Spleen (tissue), 11 donors: ENCODE measurements around the gene MYL6B. TPM values are rescaled to one million over a fixed set of nuclear protein-coding genes. Genes with fewer than 3 reads are reported as not detected.

ENCODE experiments used
- DNase-seq: peaks from one replicate; pipeline ENCODE4 v3.0.0-alpha.2; 2020
- H3K27ac ChIP-seq, 8 donors: fragments of 200-600 bp; sonication (generic) in 7 of 8; 1 replicate in 4 of 8; 2 replicates in 4 of 8; pipeline versions ENCODE4 v1.5.0 to v1.8.0; 2016 to 2021; ENCODE audit warnings: inconsistent platforms in 4 of 8, mild to moderate bottlenecking in 4 of 8, moderate library complexity in 1 of 8
- H3K27me3 ChIP-seq, 7 donors: fragments of 200-600 bp; sonication (generic) in 6 of 7; replicated peaks in 1 of 7; 1 replicate in 4 of 7; 2 replicates in 3 of 7; pipeline versions ENCODE4 v1.5.0 to v1.8.0; 2016 to 2021; ENCODE audit warnings: inconsistent platforms in 3 of 7, mild to moderate bottlenecking in 1 of 7
- H3K36me3 ChIP-seq, 6 donors: fragments of 200-600 bp; sonication (generic) in 5 of 6; 1 replicate in 4 of 6; 2 replicates in 2 of 6; pipeline versions ENCODE4 v1.5.0 to v1.8.0; 2016 to 2021; ENCODE audit warnings: inconsistent platforms in 2 of 6
- H3K4me1 ChIP-seq, 6 donors: fragments of 200-600 bp; sonication (generic) in 5 of 6; 1 replicate in 3 of 6; 2 replicates in 3 of 6; pipeline versions ENCODE4 v1.5.0 to v1.8.0; 2016 to 2021; ENCODE audit warnings: inconsistent platforms in 3 of 6
- H3K4me3 ChIP-seq, 8 donors: fragments of 200-600 bp; sonication (generic) in 7 of 8; 1 replicate in 4 of 8; 2 replicates in 4 of 8; pipeline versions ENCODE4 v1.5.0 to v1.8.0; 2016 to 2021; ENCODE audit warnings: inconsistent platforms in 4 of 8, mild to moderate bottlenecking in 4 of 8, moderate library complexity in 2 of 8
- H3K9me3 ChIP-seq, 8 donors: fragments of 200-600 bp; sonication (generic) in 7 of 8; 1 replicate in 4 of 8; 2 replicates in 4 of 8; pipeline versions ENCODE4 v1.5.0 to v1.8.0; 2016 to 2021; ENCODE audit warnings: inconsistent platforms in 4 of 8
- POLR2A ChIP-seq, 3 donors: fragments of 450-650 bp; IDR thresholded peaks; one replicate each; pipeline ENCODE4 v1.5.1; 2017; ENCODE audit warnings: antibody characterized with exemption in 3 of 3, mild to moderate bottlenecking in 1 of 3
- POLR2AphosphoS5 ChIP-seq, 3 donors: sonication (generic); formaldehyde crosslinking; IDR thresholded peaks; one replicate each; pipeline ENCODE4 v1.5.1; 2017; ENCODE audit warnings: antibody characterized with exemption in 3 of 3
- WGBS, 5 donors: extraction: QIAGEN DNeasy Blood & Tissue Kit in 3 of 5; methylation state at CpG; one replicate each; pipeline versions ENCODE4 v1.1.5 to v1.1.7; 2013 to 2018; 5-methylcytosine and 5-hydroxymethylcytosine counted together
- intact Hi-C: fragments of 100-400 bp; cut with DNase I; formaldehyde crosslinking; loops from one replicate; pipeline ENCODE4 v1.15.0; 2023; ENCODE audit warnings: low total_unique reads
- polyA plus RNA-seq, 3 donors: library from polyadenylated mRNA; stranded (reverse); fragments of 200-250 nt; gene quantifications; one replicate each; pipeline ENCODE4 v1.2.1, GENCODE V29; 2013
- total RNA-seq, 7 donors: library from RNA; depleted of rRNA in 3 of 7; stranded (reverse); fragments of >200 nt in 3 of 7; fragmentation: NEBNext Ultra II Directional in 4 of 7; extraction: Animal tissue kit (Norgen Biotek cat#: 25700) in 4 of 7; gene quantifications; one replicate each; pipeline versions ENCODE4 v1.1.0 to v1.2.1, GENCODE V29; 2016 to 2021
- TF ChIP-seq, protein P1 (sequence below), 11 experiments: fragments of 200-600 bp in 7 of 11; fragments of 450-650 bp in 4 of 11; sonication (generic) in 4 of 11; IDR thresholded peaks in 8 of 11; conservative IDR thresholded peaks in 3 of 11; 1 replicate in 7 of 11; 2 replicates in 4 of 11; pipeline versions ENCODE4 v1.4.0 to v1.8.0; 2016 to 2021; ENCODE audit warnings: antibody characterized with exemption in 11 of 11, inconsistent platforms in 4 of 11, mild to moderate bottlenecking in 1 of 11
- donor health status: healthy with polysubstance abuse.
- donor health status: DM: no; HTN: no; CAD: no; lungs with moderate emphysema.
- donor health status: DM: no; HTN: no; CAD: no.
- donor health status: Bipolar disorder and iron deficiency.
- donor health status: healthy.
- donor health status: DM: no; HTN: no; CAD: no.
- donor health status: DM: yes; HTN: yes; CAD: no.

MYL6B gene
- total and polyA plus RNA-seq, 10 donors, result 17.1 to 101 (median 40.4) TPM

DNA sequence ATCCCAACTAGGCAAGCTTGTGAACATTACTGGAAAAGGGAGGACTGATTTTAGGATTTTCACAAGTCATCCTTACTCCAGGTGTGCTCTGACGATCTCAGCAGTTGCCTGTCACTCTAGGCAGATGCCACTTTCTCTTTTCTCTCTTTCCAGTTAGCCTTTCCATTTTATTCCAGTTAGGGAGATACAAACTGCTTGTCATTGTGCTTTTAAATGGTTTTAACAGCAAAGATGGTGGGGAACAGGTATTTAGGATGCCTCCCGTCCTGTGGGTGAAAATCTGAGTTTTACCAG, 46.8 kb upstream of the MYL6B start:
- Histone ChIP-seq H3K4me1 (peaks cover 19 to 49% (median 38%) of the 10 kb centered on the region in 6 donors), H3K9me3 (no peaks in the 10 kb centered on the region), H3K4me3 (peak overlapping the region; percentile 80 to 93 (median 88)), H3K27ac (peak overlapping the region in 5 of 8 donors; percentile 87 to 94 (median 89)), H3K36me3 (peaks cover 3 to 45% (median 41%) of the 10 kb centered on the region in 6 donors), H3K27me3 (no peaks in the 10 kb centered on the region)
- DNase-seq, result no peak
- WGBS, 5 donors, result 21 to 33% (median 28%) methylated on average over 2 of the region's 2 CpGs
- TF ChIP-seq POLR2A (IDR thresholded peaks at IDR 0.05) (no peak), POLR2AphosphoS5 (IDR thresholded peaks at IDR 0.05) (no peak)
- TF ChIP-seq, protein P1, sequence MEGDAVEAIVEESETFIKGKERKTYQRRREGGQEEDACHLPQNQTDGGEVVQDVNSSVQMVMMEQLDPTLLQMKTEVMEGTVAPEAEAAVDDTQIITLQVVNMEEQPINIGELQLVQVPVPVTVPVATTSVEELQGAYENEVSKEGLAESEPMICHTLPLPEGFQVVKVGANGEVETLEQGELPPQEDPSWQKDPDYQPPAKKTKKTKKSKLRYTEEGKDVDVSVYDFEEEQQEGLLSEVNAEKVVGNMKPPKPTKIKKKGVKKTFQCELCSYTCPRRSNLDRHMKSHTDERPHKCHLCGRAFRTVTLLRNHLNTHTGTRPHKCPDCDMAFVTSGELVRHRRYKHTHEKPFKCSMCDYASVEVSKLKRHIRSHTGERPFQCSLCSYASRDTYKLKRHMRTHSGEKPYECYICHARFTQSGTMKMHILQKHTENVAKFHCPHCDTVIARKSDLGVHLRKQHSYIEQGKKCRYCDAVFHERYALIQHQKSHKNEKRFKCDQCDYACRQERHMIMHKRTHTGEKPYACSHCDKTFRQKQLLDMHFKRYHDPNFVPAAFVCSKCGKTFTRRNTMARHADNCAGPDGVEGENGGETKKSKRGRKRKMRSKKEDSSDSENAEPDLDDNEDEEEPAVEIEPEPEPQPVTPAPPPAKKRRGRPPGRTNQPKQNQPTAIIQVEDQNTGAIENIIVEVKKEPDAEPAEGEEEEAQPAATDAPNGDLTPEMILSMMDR (IDR thresholded peaks at IDR 0.05 in 8 of 11, conservative IDR thresholded peaks at IDR 0.05 in 3 of 11), result no peak
- intact Hi-C loops, result loop anchor here (2.0 kb wide), 1 partner anchor 59 kb away; no protein-coding TSS in a partner anchor

DNA sequence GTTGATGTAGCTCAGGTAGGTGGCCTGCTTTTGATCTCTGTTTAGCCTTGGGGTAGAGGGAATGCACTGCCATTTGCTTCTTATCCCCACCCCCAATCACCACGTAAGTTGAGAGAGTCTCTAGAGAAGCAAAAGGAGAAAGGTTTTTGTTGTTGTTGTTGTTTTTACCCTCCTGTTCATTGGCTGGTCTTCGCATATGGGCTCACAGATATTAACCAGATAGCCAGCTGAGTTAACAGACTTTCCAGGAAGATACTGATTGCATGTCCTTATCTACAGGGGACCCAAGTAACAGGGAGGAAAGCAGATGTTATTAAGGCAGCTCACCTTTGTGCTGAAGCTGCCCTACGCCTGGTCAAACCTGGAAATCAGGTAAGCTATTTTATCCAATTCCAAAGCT, 45.1 kb upstream of the MYL6B start:
- Histone ChIP-seq H3K9me3 (no peaks in the 10 kb centered on the region), H3K4me1 (peaks cover 19 to 43% (median 38%) of the 10 kb centered on the region in 6 donors), H3K36me3 (peaks cover 5 to 62% (median 58%) of the 10 kb centered on the region in 6 donors), H3K27me3 (no peaks in the 10 kb centered on the region), H3K27ac (no peak overlapping the region), H3K4me3 (no peak overlapping the region)
- intact Hi-C loops, result no loop called here
- TF ChIP-seq, protein P1 (IDR thresholded peaks at IDR 0.05 in 8 of 11, conservative IDR thresholded peaks at IDR 0.05 in 3 of 11), result no peak
- no peak for TF ChIP-seq POLR2A (IDR thresholded peaks at IDR 0.05)
- TF ChIP-seq POLR2AphosphoS5 (IDR thresholded peaks at IDR 0.05), result no peak
- 88 to 93% (median 91%) methylated on average over 3 of the region's 3 CpGs for WGBS, 5 donors
- no peak for DNase-seq

DNA sequence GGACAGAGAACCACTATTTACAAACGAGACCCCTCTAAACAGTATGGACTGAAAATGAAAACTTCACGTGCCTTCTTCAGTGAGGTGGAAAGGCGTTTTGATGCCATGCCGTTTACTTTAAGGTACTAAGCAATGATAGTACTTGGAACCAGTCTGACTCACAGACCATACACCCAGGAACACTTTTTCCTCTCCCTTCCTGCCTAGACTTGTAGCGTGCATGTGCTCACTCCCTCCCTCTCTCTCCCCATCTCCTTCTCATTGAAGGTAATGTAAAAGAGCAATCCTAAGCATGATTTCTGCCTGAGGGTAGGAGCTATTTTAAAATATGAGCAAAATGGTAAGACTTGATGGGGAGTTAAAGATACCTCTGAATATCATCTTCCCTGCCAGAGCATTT, 41.8 kb upstream of the MYL6B start:
- peaks cover 5 to 83% (median 73%) of the 10 kb centered on the region in 6 donors for H3K36me3 ChIP-seq
- no peak overlapping the region for H3K27ac ChIP-seq
- no peaks in the 10 kb centered on the region for H3K27me3 ChIP-seq
- peaks cover 9 to 24% (median 20%) of the 10 kb centered on the region in 6 donors for H3K4me1 ChIP-seq
- H3K9me3 ChIP-seq, result no peaks in the 10 kb centered on the region
- TF ChIP-seq POLR2AphosphoS5 (IDR thresholded peaks at IDR 0.05) (no peak), POLR2A (IDR thresholded peaks at IDR 0.05) (no peak)
- TF ChIP-seq, protein P1 (IDR thresholded peaks at IDR 0.05 in 8 of 11, conservative IDR thresholded peaks at IDR 0.05 in 3 of 11), result no peak
- H3K4me3 ChIP-seq, result no peak overlapping the region
- WGBS, 5 donors, result 83 to 93% (median 89%) methylated on average over 5 of the region's 5 CpGs
- no peak for DNase-seq
- intact Hi-C loops, result no loop called here

DNA sequence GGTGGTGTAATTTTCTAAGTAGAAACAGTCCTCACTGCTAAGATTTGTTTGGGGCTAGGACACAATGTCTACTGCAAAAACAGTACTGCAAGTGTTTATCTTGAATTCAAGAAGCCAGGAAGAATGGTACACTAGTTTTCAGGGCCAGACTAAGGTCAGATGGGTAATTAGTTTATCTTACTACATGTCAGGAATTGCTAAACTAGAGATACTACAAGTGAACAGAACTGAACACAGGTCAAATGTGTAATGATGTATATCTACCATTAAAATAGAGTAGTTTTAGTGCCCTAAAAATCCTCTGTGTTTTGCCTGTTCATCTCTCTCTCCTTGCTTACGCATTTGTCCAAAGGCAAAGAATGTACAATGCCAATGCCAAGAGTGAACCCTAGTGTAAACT, 38.3 kb upstream of the MYL6B start:
- no peaks in the 10 kb centered on the region for H3K27me3 ChIP-seq
- no peak for DNase-seq
- no peaks in the 10 kb centered on the region for H3K9me3 ChIP-seq
- intact Hi-C loops, result no loop called here
- peaks cover 5 to 61% (median 47%) of the 10 kb centered on the region in 6 donors for H3K36me3 ChIP-seq
- H3K4me3 ChIP-seq, result no peak overlapping the region
- WGBS, 5 donors, result 90 to 100% (median 96%) methylated on average over 1 of the region's 1 CpG
- peak overlapping the region in 2 of 8 donors; percentile 4 to 23 for H3K27ac ChIP-seq
- no peak for TF ChIP-seq POLR2A (IDR thresholded peaks at IDR 0.05)
- TF ChIP-seq, protein P1 (IDR thresholded peaks at IDR 0.05 in 8 of 11, conservative IDR thresholded peaks at IDR 0.05 in 3 of 11), result no peak
- TF ChIP-seq POLR2AphosphoS5 (IDR thresholded peaks at IDR 0.05), result no peak
- H3K4me1 ChIP-seq, result peaks cover 7 to 30% (median 23%) of the 10 kb centered on the region in 6 donors
